Measurements from ENCODE around the gene RGR. TPM values are rescaled to one million over a fixed set of nuclear protein-coding genes. Genes with fewer than 3 reads are reported as not detected.

Gene RGR
- polyA plus RNA-seq, 2 of the 4 experiments (the other 2 are of a cell fraction): not detected

DNA sequence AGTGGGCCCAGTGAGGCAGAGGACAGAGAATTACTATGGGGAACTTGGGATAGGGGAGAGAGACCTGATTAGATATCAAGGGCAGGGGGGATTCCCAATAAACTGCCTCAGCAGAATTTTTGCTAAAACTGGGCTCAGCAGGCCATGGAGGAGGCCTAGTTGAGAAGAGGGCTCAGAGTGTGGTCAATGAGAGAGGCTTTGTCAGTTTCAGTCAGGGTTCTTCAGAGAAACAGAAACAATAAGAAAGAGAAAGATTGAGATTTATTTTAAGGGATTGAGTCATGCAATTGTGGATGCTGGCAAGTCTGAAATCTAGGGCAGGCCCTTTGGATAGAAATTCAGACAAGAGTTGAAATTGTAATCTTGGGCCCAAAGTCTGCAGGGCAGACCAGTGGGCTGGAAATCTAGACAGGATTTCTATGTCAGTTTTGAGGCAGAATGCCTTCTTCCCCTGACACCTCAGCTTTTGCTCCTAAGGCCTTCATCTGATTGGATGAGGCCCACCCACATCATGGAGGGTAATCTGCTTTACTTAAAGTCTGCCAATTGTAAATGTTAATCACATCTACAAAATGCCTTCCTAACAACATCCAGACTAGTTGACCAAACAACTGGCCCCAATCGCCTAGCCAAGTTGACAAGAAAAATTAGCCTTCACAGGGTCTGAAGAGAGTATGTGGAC is 50.1 kb downstream of the RGR start:
- WGBS (ENCODE audit: missing lambda C conversion rate): 93% methylated on average over 1 of the region's 1 CpG
- no peaks in the 10 kb centered on the region for H3K4me1 ChIP-seq
- FAIRE-seq: no peak

DNA sequence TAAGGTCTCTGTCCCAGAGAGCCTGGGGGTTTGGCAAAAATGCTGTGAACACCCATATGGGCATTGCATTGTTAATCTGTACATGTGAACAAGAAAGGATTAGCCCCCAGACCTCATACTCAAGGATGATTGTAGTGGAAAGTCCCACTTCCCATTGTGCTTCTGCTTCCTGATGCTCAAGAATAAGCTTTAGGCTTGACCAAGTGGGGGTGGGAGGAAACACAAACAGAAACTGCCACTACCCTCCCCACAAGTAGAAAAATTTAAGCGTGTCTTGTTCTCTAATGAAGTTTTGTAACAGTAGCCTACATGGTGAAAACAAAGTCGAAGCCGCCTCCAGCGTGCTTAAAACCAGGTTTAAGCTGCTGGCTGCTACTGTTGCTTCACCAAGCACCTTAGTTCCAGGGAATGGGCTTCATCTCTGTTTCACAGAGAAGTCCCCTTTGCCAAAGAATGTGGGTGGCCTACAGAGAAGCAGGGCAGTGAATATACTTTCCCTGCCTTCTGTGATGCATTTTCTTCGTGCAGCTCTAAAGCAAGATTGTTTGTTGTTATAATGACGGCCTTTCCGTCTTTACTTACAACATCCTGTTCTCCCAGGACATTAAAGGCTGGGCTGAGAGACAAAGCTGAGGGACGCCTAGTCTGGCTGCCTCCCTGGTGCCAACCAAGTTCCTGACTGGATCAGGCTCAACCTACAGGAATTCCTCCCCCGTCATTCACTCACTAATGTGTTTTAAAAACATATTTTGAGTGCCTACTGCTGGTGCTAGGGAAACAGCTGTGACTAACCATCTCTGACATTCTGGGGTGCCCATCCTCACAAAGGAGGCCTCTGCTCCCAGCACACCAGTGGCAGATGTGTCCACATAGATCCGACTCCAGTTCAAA is 51.5 kb downstream of the RGR start:
- CTCF ChIA-PET: interaction anchor here (0.9 to 1.4 kb wide), 4 partner anchors 32 to 244 kb away, joined by 3 read pairs; no protein-coding TSS in a partner anchor

More for the DNA sequence above, 50.1 kb downstream of the RGR start:
- ATAC-seq (no peak), DNase-seq (ENCODE audit: low read depth in 1 of 2, low spot score in 1 of 2) (no peak)
- no peak for TF ChIP-seq NFE2L2 (conservative IDR thresholded peaks at IDR 0.05; ENCODE audit: low read length)
- no peak for TF ChIP-seq MAFK (IDR thresholded peaks at IDR 0.05; ENCODE audit: partially characterized antibody)
- TF ChIP-seq RCOR1 (IDR thresholded peaks at IDR 0.05; ENCODE audit: low read depth, low read length): no peak
- TF ChIP-seq CHD4 (IDR thresholded peaks at IDR 0.05; ENCODE audit: borderline replicate concordance): no peak
- no peak for TF ChIP-seq CEBPB (IDR thresholded peaks at IDR 0.05)
- TF ChIP-seq TP53 (CRISPR knock-in tag; IDR thresholded peaks at IDR 0.05): no peak
- no peak for TF ChIP-seq POLR2A (IDR thresholded peaks at IDR 0.05; ENCODE audit: low read length)
- TF ChIP-seq EHMT2 (IDR thresholded peaks at IDR 0.05; ENCODE audit: low read depth): no peak
- TF ChIP-seq, protein P1, sequence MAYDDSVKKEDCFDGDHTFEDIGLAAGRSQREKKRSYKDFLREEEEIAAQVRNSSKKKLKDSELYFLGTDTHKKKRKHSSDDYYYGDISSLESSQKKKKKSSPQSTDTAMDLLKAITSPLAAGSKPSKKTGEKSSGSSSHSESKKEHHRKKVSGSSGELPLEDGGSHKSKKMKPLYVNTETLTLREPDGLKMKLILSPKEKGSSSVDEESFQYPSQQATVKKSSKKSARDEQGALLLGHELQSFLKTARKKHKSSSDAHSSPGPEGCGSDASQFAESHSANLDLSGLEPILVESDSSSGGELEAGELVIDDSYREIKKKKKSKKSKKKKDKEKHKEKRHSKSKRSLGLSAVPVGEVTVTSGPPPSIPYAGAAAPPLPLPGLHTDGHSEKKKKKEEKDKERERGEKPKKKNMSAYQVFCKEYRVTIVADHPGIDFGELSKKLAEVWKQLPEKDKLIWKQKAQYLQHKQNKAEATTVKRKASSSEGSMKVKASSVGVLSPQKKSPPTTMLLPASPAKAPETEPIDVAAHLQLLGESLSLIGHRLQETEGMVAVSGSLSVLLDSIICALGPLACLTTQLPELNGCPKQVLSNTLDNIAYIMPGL (CRISPR knock-in tag; IDR thresholded peaks at IDR 0.05; ENCODE audit: borderline replicate concordance): no peak
- TF ChIP-seq ESRRA (IDR thresholded peaks at IDR 0.05; ENCODE audit: borderline replicate concordance, low read length): no peak
- no peak for TF ChIP-seq CHD2 (IDR thresholded peaks at IDR 0.05; ENCODE audit: low read length, partially characterized antibody)
- TF ChIP-seq GATA3 (IDR thresholded peaks at IDR 0.05; ENCODE audit: borderline replicate concordance): no peak
- no peak for TF ChIP-seq NPAS2 (CRISPR knock-in tag; IDR thresholded peaks at IDR 0.05; ENCODE audit: borderline replicate concordance)
- no peak overlapping the region for H3K27ac ChIP-seq
- H3K9me3 ChIP-seq: no peaks in the 10 kb centered on the region
- no peak overlapping the region for H3K4me2 ChIP-seq
- no peak overlapping the region for H3K4me3 ChIP-seq
- ChIA-PET CTCF (no interaction called here), POLR2A (no interaction called here)

More for the DNA sequence above, 51.5 kb downstream of the RGR start:
- DNase-seq (ENCODE audit: low read depth in 1 of 2, low spot score in 1 of 2) (no peak), FAIRE-seq (no peak), ATAC-seq (no peak)
- H3K27ac ChIP-seq: no peak overlapping the region
- POLR2A ChIA-PET: no interaction called here
- H3K4me1 ChIP-seq: no peaks in the 10 kb centered on the region
- H3K9me3 ChIP-seq: no peaks in the 10 kb centered on the region
- WGBS (ENCODE audit: missing lambda C conversion rate): 80% methylated on average over 10 of the region's 10 CpGs
- H3K4me2 ChIP-seq: no peak overlapping the region
- TF ChIP-seq POLR2A (IDR thresholded peaks at IDR 0.05; ENCODE audit: low read length) (no peak), NPAS2 (CRISPR knock-in tag; IDR thresholded peaks at IDR 0.05; ENCODE audit: borderline replicate concordance) (no peak), MAFK (IDR thresholded peaks at IDR 0.05; ENCODE audit: partially characterized antibody) (no peak), ZFP36 (IDR thresholded peaks at IDR 0.05; ENCODE audit: borderline replicate concordance, partially characterized antibody) (no peak), CHD4 (IDR thresholded peaks at IDR 0.05; ENCODE audit: borderline replicate concordance) (no peak), NFE2L2 (conservative IDR thresholded peaks at IDR 0.05; ENCODE audit: low read length) (no peak), FOXS1 (CRISPR knock-in tag; IDR thresholded peaks at IDR 0.05) (no peak), CBX8 (IDR thresholded peaks at IDR 0.05) (no peak), RFX5 (IDR thresholded peaks at IDR 0.05) (no peak), HOXB5 (CRISPR knock-in tag; IDR thresholded peaks at IDR 0.05) (no peak), HOXB13 (CRISPR knock-in tag; IDR thresholded peaks at IDR 0.05; ENCODE audit: low read depth) (no peak)
- TF ChIP-seq, protein P2, sequence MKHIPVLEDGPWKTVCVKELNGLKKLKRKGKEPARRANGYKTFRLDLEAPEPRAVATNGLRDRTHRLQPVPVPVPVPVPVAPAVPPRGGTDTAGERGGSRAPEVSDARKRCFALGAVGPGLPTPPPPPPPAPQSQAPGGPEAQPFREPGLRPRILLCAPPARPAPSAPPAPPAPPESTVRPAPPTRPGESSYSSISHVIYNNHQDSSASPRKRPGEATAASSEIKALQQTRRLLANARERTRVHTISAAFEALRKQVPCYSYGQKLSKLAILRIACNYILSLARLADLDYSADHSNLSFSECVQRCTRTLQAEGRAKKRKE (CRISPR knock-in tag; IDR thresholded peaks at IDR 0.05; ENCODE audit: low read depth): no peak
- TF ChIP-seq, protein P3, sequence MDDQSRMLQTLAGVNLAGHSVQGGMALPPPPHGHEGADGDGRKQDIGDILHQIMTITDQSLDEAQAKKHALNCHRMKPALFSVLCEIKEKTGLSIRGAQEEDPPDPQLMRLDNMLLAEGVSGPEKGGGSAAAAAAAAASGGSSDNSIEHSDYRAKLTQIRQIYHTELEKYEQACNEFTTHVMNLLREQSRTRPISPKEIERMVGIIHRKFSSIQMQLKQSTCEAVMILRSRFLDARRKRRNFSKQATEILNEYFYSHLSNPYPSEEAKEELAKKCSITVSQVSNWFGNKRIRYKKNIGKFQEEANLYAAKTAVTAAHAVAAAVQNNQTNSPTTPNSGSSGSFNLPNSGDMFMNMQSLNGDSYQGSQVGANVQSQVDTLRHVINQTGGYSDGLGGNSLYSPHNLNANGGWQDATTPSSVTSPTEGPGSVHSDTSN (IDR thresholded peaks at IDR 0.05): no peak
- no peak overlapping the region for H3K4me3 ChIP-seq

Data from A549 (cell line).